ENCODE results near the gene RFFL. TPM values are rescaled to one million over a fixed set of nuclear protein-coding genes. Genes with fewer than 3 reads are reported as not detected.
"Not testable (repeated sequence)": the region's sequence is repeated elsewhere in the genome, so short reads cannot be mapped to it uniquely, and the experiment has no call there.

RFFL gene
- total RNA-seq, result 10 to 100 TPM; 22.2 to 42.0 TPM
- 10 to 100 TPM; 19.6 to 24.1 (median 22.2) TPM for polyA plus RNA-seq (ENCODE audit: insufficient read length in 6 of 6)
- long read RNA-seq, donor 1, full-length matches to known transcripts, result 3 of 3 reads
- long read RNA-seq, donor 1, partial matches to known transcripts, result 0 of 3 reads
- long read RNA-seq, donor 1, other reads (novel, unspliced or antisense), result 0 of 3 reads
- long read RNA-seq, donor 2, result 0 reads
- long read RNA-seq, donor 3, full-length matches to known transcripts, result 2 of 2 reads
- long read RNA-seq, donor 3, partial matches to known transcripts, result 0 of 2 reads
- long read RNA-seq, donor 3, other reads (novel, unspliced or antisense), result 0 of 2 reads
- long read RNA-seq, donor 4, partial matches to known transcripts, result 0 of 2 reads
- long read RNA-seq, donor 4, other reads (novel, unspliced or antisense), result 2 of 2 reads
- long read RNA-seq, donor 5, full-length matches to known transcripts, result 1 of 6 reads
- long read RNA-seq, donor 5, partial matches to known transcripts, result 5 of 6 reads
- long read RNA-seq, donor 5, other reads (novel, unspliced or antisense), result 0 of 6 reads
- long read RNA-seq, donor 6, full-length matches to known transcripts, result 1 of 1 reads
- long read RNA-seq, donor 6, partial matches to known transcripts, result 0 of 1 reads
- long read RNA-seq, donor 6, other reads (novel, unspliced or antisense), result 0 of 1 reads
- long read RNA-seq, donor 7, result 0 reads
- long read RNA-seq, donor 8, full-length matches to known transcripts, result 1 of 1 reads
- long read RNA-seq, donor 8, partial matches to known transcripts, result 0 of 1 reads
- long read RNA-seq, donor 8, other reads (novel, unspliced or antisense), result 0 of 1 reads
- long read RNA-seq, donor 9, result 0 reads
- long read RNA-seq, donor 10, full-length matches to known transcripts, result 1 of 1 reads
- long read RNA-seq, donor 10, partial matches to known transcripts, result 0 of 1 reads
- long read RNA-seq, donor 10, other reads (novel, unspliced or antisense), result 0 of 1 reads
- long read RNA-seq, donor 11, result 0 reads
- long read RNA-seq, donor 12, result 0 reads

- intact Hi-C loops (cut with DNase I), result no loop called here
- DNase-seq, result peak; percentile 53 to 90 (median 83)
Measured at GRCh38 chr17:35063514-35064223, at the start of gene RFFL. Gene RFFL, minus strand, starts transcription at chr17:35063707. Its CDS starts 37,154 bp downstream, at chr17:35026553.

GRCh38 chr17:35110791-35111190, 47.3 kb upstream of the RFFL start:
- intact Hi-C loops (cut with DNase I); DNase-seq: not testable (repeated sequence)

More at GRCh38 chr17:35063514-35064223, at the start of gene RFFL:
- Histone ChIP-seq H3K27ac (peak within 1 kb of the TSS; percentile 84 to 91), H3K4me1 (peaks cover 6 to 41% of the 10 kb centered on the region in 2 donors), H3K4me3 (peak within 1 kb of the TSS in 1 of 2 donors; percentile 19), H3K9me3 (no peaks in the 10 kb centered on the region), H3K27me3 (no peaks in the 10 kb centered on the region), H3K36me3 (peaks cover 0 to 10% of the 10 kb centered on the region in 2 donors)
- ATAC-seq, result peak; percentile 99
- TF ChIP-seq CTCF (IDR thresholded peaks at IDR 0.05), result no peak

GRCh38 chr17:35104844-35105450, 41.4 kb upstream of the RFFL start:
- no peak for ATAC-seq
- intact Hi-C loops (cut with DNase I), result loop anchor here in 1 of 2 donors (10.0 kb wide), 1 partner anchor 560 kb away; no protein-coding TSS in a partner anchor
- TF ChIP-seq CTCF (IDR thresholded peaks at IDR 0.05), result no peak

More at GRCh38 chr17:35110791-35111190, 47.3 kb upstream of the RFFL start:
- not testable (repeated sequence) for ATAC-seq, H3K4me1 ChIP-seq, H3K27me3 ChIP-seq, H3K27ac ChIP-seq, H3K9me3 ChIP-seq, H3K4me3 ChIP-seq
- H3K36me3 ChIP-seq, result peaks cover 0 to 14% of the 10 kb centered on the region in 2 donors

GRCh38 chr17:35103271-35103670, 39.8 kb upstream of the RFFL start:
- Histone ChIP-seq H3K4me1 (peaks cover 0 to 6% of the 10 kb centered on the region in 2 donors), H3K27ac (no peak overlapping the region), H3K27me3 (no peaks in the 10 kb centered on the region), H3K4me3 (no peak overlapping the region), H3K36me3 (peaks cover 0 to 72% of the 10 kb centered on the region in 2 donors), H3K9me3 (peaks cover 0 to 1% of the 10 kb centered on the region in 2 donors)
- no peak for TF ChIP-seq CTCF (IDR thresholded peaks at IDR 0.05)
- intact Hi-C loops (cut with DNase I), result loop anchor here in 1 of 2 donors (10.0 kb wide), 1 partner anchor 558 kb away; no protein-coding TSS in a partner anchor
- ATAC-seq (no peak), DNase-seq (no peak)

More at GRCh38 chr17:35104844-35105450, 41.4 kb upstream of the RFFL start:
- no peak overlapping the region for H3K4me3 ChIP-seq
- H3K27me3 ChIP-seq, result no peaks in the 10 kb centered on the region
- no peak for DNase-seq
- H3K4me1 ChIP-seq, result no peaks in the 10 kb centered on the region
- H3K36me3 ChIP-seq, result peaks cover 0 to 60% of the 10 kb centered on the region in 2 donors
- peaks cover 0 to 1% of the 10 kb centered on the region in 2 donors for H3K9me3 ChIP-seq
- no peak overlapping the region for H3K27ac ChIP-seq
